HG02981 (cell line): Measurements from ENCODE around the gene NADSYN1.

ENCODE experiments used
- ATAC-seq: cut with Tn5 transposase; IDR thresholded peaks from one replicate; pipeline ENCODE4 v1.9.1; 2021; ENCODE audit warnings: mild to moderate bottlenecking, moderate library complexity; ENCODE audit not compliant: unreplicated experiment

The NADSYN1 gene

DNA sequence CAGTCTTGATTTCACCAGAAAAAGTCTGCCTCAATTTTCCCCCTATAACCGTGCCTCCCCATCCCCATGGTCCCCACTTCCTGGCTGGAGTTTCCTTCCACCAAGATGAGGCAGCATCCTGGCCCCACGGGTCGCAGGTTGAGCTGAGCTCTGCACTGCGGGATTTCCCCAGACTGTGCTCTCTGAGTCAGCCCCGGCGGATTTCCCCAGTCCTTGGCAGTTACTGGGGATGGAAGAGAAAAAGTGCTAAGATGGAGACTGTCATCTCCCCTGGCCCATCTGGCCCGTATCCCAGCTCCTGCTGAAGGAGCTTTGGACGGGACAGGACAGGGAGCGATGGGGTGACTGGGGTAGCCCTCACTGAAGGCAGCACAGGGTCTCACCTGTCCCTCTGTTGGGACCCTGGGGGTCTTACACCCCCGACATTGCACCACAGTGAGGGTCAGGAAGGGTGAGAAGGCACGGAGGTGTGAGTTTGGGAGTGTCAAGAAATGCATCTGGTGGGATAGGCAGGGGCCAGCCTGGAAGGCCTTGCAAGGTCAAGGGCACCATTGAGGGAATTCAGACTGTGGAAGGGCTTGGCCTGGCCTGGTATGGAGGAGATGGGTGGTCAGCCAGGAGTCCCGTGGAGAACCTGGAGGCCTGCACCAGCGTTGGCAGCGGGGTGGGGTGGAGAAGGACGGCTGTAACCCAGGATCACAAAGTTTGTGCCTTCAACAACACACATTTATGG lies 36.5 kb downstream of the NADSYN1 start:
- no peak for ATAC-seq

DNA sequence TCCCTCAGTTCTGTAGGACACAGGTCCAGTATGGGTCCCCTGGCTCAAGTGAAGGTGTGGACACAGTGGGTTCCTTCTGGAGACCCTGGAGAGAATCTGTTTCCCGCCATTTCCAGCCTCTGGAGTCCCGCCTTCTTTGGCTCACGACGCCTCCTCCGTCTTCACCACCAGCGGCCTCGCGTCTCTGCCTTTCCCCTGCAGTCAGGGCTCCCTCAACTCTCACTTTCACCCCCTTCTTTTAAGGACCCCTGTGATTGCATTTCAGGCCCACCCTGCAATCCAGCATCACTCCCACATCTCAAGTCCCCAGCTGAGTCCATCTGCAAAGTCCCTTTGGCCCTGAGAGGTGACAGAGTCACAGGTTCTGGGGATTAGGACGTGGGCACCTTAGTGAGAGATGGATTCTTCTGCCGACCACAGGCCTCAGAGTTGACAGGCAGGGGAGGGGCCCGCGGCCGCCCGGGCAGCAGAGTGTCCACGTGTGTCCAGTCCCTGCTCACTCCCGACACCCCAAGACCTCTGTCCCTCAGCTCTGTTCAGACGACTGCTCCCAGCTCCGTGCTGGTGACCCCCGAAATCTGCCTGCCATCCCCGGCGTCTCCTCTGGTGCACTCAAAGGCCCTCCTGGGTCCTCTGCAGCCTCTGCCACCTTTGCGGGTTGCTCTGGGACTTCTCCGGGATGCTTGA lies 37.2 kb downstream of the NADSYN1 start:
- ATAC-seq, result no peak

DNA sequence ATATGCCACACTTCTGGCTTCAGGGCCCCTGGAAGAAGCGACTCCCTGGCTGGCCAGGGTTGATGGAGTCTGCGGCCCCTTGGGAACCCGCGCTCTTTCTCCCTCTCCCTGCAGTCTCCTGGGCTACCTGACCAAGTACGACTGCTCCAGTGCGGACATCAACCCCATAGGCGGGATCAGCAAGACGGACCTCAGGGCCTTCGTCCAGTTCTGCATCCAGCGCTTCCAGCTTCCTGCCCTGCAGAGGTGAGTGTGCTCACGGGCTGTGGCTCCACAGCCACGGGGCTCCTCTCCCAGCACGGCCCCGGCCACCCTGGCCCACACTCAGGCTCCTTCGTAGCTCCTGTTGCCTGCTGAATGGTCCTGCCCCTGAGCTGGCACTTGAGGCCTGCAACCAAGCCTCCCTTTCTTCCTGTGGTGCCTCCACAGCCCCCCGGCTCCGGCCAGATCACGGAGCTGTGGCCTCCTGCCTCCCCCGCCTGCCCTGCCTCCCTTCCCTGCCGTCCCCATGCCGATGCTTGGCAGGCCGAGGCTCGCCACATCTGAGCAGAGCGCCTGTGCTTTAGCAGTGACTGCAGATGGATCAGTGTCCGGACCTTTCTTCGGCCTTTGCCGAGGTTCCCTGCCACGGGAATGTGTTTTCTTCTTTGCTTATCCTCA lies 37.9 kb downstream of the NADSYN1 start:
- ATAC-seq, result no peak

DNA sequence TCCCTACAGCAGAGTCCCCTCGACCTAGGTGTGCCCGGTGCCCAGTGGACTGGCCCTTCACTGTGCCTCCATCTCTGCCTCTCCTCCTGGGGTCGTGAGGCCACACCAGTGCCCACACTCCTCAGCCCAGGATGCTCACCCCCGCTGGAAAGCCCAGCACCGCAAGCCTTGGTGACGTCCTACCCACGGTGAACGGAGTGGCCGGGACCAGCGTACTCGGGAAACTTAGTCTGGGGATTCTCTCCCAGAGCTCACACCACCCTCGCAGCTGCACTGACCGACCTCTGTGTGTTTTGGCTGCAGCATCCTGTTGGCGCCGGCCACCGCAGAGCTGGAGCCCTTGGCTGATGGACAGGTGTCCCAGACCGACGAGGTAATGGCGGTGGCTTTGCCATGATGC lies 38.5 kb downstream of the NADSYN1 start:
- ATAC-seq, result no peak

DNA sequence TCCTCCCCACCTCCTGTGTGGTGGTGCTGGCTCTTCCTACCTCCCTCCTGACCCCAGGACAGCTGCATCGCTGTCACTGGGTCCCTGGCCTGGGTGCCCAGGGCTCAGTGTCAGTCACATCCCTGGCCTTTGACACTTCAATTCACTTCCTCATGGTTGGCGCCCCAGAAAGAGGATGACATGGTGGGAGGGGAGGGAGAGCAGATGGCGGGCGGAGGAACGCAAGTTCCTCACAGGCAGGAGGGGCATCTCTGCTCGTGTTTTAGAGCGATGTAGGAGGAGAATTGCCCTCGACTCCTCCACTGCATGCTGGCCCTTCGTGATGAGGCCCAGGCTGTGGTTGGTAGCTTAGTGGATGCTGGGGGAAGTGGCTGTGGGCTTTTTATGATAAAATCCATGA lies 38.9 kb downstream of the NADSYN1 start:
- no peak for ATAC-seq

DNA sequence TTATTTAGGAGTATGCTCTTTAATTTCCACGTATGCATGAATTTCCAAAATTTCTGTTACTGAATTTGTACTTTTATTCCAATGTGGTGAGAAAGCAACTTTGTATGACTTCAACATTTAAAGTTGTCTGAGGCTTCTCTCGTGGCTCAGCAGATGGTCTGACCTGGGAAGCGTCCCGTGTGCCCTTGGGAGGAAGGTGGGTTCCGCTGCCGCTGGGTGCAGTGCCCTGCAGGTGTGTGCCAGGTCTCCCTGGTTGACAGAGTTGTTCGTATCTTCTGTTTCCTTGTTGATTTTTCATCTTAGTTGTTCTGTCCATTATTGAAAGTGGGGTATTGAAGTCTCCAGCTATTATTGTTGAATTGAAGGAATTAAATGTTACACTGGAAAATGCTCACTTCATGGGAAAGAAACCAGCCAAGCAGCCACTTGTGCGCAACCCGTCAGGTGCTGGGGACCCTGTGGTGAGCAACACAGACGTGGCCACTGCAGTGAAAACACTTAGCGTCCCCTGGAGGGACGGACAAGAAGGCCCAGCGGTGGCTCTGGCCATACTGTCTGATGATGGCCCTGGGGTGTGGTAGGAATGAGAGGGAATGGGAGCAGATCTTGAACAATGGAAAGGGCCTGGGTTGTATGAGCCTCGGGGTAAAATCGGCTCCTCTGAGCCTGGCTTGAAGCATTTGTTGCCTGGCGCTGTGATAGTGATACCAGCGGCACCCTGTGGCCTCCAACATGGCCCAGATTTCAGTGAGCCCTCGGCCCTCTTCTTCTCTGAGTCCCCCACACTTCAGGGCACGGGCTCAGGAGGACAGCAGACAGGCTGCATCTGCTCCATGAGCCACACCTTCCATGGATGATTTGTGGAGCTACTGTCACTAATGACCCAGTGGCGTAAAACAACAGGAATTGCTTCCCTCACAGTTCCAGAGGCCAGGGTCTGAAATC lies 42.6 kb downstream of the NADSYN1 start:
- ATAC-seq, result no peak

DNA sequence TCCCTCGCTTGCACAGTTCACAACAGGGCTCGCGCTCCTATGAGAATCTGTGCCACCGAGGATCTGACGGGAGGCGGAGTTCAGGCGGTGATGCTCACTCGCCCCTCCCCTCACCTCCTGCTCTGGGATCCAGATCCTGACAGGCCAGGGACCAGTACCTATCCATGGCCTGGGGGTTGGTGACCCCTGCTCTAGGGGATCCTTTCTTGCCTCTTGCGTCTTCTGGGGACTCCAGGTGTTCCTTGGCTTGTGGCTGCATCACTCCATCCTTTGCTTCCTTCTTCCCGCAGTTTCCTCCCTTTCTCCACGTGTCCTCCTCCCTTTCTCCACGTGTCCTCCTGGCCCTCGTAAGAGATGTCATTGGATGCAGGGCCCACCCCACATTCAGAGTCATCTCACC lies 43.4 kb downstream of the NADSYN1 start:
- no peak for ATAC-seq

DNA sequence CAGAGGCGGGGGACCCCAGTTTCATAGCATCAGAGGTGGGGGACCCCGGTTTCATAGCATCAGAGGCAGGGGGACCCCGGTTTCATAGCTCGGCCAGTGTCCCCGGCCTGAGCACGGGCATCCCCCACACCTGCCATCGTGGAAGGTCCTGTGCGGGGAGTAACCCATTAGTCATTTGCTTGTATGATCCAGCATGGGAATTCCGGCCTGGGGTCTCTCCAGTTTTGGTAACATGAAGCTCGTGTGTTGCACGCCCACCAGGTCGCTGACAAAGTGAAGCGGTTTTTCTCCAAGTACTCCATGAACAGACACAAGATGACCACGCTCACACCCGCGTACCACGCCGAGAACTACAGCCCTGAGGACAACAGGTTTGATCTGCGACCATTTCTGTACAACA lies 45.1 kb downstream of the NADSYN1 start:
- ATAC-seq, result no peak

DNA sequence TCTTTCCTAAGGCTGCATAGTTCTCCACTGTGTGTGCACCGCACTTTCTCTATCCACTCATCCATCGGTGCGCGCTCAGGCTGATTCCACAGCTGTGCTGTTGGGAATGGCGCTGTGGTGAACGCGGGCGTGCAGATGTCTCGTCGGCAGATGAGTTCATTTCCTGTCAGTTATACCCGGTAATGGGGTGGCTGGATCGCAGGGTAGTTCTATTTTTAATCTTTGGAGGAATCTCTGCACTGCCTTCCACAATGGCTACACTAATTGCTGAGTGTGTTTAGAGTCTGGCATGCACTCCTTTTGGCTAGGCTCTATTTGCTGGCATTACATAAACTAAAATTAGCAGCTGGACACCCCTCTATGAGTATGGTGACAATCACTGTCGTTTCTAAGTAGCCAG lies 46.1 kb downstream of the NADSYN1 start:
- ATAC-seq, result no peak

DNA sequence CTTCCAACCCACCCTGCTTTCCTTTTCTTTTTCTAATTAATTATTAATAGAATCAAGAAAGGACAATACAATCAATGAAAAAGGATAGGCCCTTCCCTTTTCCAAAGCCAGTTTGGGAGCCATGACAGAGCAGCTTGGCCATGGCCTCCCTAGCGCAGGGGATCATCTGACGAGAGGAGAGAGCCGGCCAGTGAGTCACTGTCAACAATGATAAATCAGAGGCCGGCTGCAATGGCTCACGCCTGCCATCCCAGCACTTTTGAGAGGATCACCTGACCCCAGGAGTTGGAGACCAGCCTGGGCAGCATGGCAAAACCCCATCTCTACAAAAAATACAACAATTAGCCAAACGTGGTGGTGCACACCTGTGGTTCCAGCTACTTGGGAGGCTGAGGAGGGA lies 46.5 kb downstream of the NADSYN1 start:
- ATAC-seq, result no peak

DNA sequence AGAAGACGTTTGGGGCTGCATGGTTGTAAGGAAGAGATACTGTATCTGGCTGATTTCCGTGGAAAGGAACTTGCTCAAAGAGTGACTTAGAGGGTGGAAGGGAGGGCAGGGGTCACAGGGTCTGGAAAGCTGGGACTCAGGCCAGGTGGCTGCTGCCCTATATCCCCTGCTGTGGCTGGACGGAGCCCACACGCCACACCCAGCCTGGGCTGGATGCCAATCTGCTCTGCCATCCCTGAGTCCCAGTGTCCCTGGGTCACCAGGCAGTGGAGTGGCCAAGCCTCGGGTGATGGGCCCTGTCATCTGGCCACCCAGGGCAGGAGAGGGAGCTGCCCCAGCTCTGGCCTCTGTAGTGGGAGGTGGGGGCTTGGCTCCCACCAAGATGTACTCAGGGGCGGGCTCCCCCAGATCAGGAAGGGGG lies 47.6 kb downstream of the NADSYN1 start:
- no peak for ATAC-seq

DNA sequence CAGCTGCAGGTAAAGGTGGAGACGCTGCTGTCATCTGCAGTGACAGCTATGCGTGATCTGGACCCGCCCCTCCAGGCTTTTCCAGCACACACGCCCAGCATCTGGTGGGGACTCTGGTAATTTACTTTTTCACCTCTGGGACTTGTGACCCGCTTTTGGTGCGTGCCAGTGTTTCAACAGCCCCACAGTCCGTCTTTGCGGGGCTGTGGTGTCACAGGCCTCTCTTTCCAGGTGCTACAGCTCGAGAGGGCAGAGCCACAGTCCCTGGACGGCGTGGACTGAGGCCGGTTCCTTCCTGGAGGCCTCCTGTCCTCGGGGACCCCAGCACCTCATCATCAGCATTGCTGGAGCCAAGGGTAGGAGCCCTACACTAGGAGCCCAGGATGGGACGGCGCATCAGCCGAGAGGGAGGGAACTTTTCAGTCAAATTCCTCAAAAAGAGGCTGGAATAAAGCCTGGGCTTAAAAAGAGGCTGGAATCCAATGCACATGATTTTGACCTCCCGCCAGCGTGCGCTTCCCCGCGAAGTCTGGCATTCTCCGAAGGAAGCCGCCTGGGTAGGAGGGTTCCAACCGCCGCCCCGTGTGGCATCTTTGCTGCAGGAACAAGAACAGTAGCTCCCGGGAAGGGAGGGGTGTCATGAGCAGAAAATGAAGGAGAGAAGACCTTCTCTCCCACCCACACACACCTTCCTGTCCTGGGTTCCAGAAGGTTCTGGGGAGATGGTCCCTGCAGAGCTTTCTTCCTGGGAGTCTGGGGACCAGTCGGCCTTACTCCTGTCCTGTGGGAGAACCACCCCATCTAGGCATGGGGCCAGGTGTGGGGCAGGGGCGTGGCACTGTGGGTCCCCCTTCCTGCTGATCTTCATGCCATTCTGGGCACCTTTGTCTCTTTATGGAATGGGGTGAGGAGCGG lies 48.3 kb downstream of the NADSYN1 start:
- no peak for ATAC-seq

DNA sequence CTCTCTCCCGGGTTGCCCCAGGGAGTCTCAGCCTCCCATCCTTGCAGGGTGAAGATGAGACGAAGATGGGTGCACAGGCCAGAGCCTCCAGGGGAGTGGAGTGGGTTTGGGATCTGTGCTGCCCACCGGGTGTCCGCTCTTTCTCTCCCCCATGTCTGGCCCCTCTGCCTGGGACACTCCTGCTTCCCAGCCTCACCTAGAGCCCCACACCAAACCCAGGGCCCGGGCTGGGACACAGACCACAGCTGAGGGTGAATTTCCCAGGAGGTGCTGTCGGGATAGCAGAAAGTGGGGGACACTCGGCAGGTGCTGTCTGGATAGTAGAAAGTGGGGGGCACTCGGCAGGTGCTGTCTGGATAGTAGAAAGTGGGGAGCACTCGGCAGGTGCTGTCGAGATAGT lies 49.0 kb downstream of the NADSYN1 start:
- ATAC-seq, result no peak

DNA sequence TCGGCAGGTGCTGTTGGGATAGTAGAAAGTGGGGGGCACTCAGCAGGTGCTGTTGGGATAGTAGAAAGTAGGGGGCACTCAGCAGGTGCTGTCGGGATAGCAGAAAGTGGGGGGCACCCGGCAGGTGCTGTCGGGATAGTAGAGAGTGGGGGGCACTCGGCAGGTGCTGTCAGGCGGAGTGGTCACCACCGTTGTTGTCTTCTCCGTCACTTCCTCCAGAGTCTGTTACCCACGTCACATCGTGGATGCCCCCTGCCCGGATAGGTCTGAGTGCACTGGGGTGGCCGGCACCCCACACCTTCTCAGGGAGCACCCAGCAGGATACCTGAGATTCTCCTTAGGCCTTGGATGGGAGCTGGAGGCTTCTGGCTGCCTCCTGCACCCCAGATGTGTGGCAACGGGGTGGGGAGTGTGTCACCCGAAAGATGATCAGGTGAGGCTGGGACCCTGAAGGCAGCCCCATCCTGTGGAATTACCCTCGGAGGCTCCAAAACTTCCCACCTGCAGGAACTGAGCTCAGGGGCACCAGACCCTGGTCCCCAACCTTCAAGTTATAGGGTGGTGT lies 50.0 kb downstream of the NADSYN1 start:
- no peak for ATAC-seq

DNA sequence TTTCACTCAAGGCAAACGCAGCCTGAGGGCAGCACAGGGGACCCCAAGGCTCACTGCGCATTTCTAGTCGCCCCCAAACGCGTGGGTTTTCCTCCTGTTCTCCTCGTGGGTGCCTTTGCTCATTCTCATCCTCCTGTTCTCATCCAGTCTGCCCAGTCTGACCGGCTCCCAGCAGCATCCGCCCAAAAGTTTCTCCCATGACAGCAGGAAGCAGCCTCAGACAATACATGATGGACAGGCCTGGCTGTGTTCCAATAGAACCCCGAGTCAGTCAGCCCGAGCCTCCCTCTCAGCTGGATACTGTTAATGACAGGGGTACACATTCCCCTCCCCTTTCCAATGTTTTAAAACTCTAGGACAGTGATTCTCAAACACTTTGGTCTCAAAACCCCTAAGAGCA lies 51.5 kb downstream of the NADSYN1 start:
- ATAC-seq, result no peak

DNA sequence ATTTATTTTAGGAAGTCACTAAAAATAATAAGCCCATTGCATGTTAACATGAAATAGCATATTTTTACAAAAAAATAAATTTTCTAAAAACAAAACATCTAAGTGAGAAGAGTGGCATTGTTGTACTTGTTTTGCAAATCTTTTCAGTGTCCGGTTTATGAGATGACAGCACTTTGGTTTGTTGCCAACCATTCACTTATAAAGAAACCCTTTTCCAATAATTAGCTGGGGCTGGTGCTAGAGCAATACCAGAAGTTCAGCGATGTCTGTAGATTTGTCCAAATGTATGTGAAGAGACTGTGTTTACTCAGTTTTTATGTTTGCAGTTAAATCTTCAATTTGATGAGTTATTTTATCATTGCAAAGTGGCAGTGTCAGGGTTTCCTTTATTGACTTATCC lies 52.0 kb downstream of the NADSYN1 start:
- no peak for ATAC-seq

DNA sequence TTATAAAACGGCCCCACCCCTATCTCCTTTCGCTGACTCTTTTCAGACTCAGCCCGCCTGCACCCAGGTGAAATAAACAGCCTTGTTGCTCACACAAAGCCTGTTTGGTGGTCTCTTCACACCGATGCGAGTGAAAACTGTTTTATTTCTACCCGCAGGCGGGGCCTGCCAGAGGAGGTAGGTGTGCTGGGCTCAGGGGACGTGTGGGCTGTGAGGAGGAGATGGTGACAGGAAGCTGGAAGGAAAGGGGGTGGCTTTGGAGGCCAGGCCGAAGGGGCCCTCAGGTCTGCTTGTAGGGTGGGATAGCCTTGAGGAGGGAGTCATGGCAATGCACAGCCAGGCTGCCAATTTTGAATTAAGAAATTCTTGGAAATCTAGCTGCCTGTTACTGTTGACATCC lies 52.8 kb downstream of the NADSYN1 start:
- ATAC-seq, result no peak

DNA sequence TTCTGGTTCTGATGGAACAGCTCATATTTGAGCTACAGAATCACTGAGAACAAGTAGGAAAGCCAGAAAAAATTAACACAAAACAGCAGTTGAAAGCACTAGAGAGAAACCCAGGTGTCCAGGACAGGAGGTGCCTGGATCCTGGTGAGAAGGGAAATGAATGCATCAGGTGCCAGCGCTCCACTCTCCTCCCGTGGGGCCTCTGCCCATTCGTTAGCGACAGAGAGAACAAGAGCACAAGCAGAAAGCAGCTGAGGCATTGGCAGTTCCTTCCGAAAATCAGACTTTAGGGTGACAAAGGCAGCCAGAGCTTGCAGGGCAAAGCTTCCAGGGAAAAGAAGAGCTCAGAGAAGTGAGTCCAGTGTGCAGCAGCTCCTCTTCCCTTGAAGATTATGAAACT lies 54.1 kb downstream of the NADSYN1 start:
- no peak for ATAC-seq
